Stimulated activated CD8-positive, alpha-beta memory T cell treated with anti-CD3 and anti-CD28 coated beads, Interleukin-7, amount 100 ng/mL, for 4 hours (primary cell): ENCODE measurements around the gene TOR2A.

Source experiments
- DNase-seq, 2 donors: peaks; one replicate each; pipeline ENCODE4 v3.0.0-alpha.2; 2020; ENCODE audit warnings: low read depth in 2 of 2

The TOR2A gene

DNA sequence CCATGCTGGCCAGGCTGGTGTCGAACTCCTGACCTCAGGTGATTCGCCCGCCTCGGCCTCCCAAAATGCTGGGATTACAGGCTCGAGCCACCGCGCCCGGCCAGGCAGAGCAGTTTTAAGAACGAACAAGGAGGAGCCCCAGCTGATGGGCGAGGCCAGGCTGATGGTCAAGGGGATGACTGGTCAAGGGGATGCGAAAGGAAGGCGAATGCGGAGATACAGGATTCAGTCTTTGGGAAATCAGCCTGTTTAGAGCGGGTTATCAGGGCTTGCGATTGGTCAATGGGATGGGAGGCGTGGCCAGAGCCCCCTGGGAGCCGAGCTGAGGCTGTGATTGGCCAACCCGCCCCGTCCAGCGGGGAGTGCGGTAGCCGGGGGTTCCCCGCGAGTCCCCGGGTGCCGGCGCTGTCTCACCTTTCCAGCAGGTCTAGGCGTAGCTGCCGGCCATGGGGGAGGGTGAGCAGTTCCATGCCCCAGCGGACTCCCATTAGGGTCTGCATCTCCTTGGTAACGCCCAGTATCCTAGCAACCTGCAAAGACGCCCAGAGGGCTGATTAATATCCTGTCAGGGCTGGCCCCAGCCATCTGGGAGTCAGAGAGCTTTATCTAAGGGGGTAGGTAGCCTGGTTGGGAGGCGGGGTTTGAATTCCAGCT, 7.5 kb upstream of the TOR2A start:
- no peak for DNase-seq

DNA sequence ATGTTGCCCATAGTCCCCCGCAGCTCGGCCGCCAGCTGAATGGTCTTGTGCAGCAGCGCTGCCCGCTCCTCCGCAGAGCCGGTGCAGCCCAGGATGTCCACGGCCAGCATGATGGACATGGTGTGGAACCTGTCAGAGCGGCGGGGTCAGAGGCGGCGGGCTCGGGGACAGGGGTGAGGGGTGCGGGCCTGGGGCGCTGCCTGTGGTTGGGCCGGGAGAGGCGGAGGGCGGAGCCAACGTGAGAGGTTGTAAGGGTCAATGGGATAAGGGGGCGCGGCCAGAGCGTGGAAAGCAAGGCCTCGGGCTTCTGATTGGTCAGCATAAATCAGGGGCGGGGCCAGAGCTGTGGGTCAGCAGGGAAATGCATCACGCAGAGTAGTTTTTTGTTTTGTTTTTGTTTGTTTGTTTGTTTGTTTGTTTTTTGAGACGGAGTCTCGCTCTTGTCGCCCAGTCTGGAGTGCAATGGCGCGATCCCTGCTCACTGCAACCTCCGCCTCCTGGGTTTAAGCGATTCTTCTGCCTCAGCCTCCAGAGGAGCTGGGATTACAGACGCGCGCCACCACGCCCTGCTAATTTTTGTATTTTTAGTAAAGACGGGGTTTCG, 6.8 kb upstream of the TOR2A start:
- no peak for DNase-seq

DNA sequence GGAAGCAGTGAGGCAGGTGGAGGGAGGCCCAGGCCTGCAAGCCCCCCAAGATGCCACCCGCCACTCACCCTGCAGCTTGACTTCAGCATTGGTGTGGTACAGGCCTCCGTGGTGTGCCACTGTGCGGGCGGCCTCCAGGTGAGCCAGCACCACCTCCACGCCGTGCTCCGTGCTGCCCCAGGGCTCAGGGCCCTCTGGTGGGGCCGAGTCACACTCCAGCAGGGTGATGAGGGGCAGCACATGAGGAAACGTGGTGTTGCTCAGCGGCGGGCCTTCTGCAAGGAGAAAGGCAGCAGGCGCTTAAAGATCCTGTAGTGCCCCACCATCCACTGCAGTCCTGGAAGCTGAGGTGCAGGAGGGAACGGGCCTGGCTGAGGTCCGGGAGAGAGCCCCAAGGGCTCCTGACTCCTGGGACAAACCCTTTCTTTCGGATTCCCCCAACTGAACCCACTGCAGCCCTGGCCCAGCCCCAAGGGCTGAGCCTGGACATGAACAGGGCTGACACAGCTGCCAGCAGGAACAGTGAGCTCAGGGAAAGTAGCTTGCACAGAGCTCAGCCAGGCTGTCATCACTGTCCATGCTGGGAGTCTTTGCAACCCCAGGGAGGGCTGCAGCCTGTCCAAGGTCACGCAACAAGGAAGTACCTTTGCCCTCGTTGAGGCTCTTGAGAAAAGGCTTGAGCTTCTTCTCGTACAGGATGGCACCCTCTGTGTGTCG, 4.7 kb upstream of the TOR2A start:
- DNase-seq, result no peak

DNA sequence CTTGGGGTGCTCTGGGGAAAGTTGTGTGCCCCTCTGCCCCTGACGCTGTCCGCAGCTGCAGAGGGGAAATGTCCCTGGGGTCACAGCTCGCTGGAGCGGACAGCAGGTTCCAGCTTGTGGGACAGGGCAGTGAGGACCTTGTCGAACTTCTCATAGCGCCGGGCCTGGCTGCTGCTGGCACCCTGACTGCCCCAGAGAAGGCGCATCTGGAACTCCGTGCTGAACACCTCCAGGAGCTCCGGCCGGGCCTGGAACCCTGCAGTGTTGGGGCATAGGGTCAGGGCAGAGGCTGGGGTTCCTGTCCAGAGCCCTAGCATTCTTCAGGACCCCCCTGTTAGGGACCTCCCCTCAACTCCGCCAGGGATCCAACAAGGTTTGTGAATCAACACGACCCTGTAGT, 3.6 kb upstream of the TOR2A start:
- no peak for DNase-seq

DNA sequence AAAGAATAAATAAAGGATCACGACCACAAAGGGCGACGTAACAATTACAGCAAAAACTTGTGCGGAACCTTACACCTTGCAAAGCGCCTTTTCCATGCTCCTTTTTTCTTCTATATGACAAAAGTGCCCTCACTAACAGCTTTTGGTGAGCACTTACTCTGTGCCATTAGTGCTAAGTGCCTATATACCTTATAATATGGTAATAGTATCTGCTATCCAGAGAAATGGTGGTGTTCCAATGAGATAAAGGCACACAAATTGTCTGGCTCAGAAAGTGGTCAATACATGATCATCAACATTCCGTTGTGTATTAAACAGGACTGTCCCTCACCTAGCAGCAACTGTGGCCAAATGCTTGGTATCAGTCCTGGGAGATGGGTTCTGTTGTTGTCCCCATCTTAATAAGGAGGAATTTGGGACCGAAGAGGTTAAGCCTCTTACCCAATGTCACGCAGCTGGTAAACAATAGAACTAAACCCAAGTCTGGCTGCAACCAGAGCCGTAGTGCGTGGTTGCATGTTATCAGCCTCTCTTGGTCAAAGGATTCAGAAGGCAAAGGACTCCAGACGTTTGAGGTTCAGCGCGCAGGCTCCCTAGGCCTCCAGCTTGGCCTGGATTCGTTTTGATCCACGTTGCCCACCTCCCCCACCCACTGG, 564 bp upstream of the TOR2A start:
- DNase-seq, result no peak

DNA sequence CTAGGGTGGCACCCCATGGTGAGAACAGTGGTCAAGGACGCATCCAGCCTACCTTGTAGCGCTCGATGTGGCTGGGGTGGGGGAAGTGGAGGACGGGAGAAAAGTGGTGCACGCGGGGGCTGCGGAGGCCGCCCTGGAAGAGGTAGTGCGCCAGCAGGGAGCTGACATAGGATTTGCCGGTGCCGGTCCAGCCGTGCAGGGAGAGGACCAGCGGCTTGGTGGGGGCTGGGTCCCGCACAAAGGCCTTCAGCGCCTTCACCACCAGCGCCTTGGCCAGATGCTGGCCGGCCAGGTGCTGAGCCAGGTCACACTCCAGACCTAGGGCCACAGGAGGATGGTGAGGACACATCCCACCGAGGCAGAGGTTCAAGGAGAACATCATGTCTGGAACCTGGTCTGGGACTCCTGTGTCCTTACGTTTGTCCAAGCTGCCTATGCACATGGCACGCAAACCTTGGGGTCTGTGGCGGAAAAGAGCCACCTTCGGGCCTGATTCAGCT, 797 bp downstream of the TOR2A start:
- DNase-seq, result no peak

DNA sequence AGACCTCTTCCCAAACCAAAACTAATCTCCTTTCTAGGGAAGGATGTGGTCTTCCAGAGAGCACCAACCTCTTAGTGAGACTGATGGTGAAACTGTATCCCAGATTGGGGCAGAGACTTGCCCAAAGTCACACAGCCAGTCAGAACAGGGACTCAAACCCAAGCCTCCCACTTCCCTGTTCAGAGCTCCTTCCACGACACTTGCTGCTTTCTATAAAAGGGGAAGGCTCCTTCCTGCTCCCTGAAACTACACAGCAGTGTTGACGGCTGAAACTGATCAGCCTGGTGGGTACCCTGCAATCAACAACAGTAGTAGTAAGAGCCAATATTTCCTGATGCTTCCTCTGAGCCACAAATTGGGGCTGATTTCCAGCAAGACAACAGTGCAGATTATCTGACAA, 1.5 kb downstream of the TOR2A start:
- DNase-seq, result no peak

DNA sequence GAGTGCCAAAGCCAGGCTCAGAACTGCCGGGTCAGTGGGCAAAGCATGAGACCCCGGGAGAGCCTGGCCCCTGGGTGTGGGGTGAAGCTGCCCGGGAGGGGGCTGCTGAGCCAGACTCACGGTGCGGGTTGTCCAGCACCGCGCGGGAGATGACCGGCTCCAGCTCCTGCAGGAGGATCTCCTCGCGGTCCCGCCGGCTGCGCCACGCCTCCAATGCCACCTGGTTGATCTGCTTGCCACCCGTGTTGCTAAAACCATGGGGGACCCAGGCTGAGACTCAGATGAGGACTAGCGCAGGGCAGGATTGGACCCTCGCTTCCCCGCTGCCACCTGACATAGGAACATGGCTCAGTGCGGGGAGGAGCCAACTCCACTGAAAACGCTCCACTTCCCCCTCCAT, 2.6 kb downstream of the TOR2A start:
- DNase-seq, result no peak

DNA sequence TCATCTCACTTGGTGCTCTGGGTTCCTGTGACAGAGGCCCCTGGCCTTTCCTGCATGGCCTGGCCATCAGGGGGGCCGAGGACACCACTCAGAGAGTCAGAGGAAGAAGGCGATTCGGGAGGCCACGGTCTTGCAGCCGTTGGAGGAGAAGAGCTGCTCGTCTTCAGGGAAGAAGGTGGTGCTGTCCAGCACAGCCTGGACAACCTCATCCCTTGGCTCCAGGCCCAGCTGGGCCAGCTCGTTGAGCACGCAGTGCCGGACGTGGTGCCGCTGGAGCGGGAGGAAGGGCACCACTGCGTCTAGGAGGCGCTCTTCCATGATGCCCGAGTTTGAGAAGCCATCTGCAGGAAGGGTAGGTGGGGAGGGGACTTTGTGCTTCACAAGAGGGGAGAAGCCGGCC, 3.2 kb downstream of the TOR2A start:
- DNase-seq, result no peak

DNA sequence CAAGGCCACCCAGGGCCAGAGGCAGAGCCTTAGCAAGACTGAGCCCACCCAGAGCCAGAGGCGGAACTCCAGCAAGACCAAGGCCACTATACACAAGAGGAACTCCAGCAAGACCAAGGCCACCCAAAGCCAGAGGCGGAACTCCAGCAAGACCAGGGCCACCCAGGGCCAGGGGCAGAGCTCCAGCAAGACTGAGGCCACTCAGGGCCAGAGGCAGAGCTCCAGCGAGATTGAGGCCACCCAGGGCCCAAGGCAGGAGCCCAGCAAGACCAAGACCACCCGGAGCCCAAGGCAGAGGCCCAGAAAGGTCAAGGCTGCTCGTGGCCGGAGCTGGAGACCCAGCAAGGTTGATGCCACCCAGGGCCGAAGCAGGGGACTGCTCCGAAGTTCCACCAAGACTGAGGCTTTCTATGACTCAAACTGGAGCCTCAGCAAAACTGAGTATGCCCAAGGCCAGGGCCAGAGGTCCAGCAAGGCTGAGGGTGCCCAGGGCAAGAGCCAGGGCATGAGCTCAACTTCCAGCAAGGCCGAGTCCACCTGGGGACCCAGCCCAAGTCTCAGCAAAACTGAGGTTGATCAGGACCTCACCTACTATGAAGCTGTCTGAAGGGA, 4.2 kb downstream of the TOR2A start:
- DNase-seq, result no peak

DNA sequence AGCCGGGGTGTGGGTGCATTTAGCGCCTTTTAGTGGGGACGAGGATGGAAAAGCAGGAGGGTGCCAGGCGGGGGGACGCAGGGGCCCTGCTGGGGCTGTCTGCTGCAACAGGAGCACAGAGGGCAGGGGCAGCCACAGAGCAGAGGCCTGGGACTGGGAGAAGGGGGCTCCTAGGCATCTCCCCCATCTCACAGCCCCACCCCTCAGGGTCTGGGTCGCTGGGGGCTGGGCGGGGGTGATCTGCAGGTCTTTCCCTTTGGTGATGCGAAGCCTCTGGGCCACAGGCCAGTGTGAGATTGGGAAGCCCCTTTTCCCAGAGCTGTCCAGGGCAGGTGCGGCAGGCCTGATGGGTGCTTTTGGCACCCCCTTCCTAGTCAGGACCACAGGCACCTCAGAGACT, 4.8 kb downstream of the TOR2A start:
- DNase-seq, result no peak

DNA sequence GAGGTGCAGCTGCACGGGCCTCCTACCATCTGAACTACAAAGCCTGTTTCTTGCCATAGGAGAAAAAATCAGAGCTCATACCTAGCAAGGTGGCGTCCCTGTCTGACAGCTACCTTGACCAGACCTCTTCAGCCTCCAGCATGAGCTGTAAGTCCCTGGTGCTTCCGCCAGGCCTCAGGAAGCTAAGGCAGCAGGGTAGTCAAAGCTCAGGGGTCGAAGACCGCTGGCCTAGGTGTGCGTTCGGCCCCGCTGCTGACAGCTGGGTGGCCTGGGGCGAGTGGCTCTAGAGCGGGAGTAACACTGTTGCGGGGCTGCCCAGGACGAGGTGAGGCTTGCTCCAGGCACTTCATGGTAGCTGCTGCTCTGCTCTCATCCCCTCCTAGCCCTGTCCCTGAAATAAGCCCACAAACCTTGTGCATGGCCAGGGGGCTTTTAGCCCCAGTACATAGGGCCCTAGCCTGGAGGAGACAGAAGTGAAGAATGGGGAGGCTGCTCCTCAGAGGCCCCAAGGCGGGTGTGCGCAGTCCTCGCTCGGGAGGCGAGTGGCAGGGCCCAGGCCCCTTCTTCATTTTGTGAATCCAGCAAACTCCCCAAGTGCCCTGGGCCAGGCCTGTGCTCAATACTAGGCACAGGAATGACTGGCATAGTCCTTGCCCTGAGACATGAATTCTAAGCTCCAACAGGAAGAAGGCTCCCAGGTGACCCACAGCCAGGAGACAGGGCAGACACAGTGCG, 5.4 kb downstream of the TOR2A start:
- no peak for DNase-seq

DNA sequence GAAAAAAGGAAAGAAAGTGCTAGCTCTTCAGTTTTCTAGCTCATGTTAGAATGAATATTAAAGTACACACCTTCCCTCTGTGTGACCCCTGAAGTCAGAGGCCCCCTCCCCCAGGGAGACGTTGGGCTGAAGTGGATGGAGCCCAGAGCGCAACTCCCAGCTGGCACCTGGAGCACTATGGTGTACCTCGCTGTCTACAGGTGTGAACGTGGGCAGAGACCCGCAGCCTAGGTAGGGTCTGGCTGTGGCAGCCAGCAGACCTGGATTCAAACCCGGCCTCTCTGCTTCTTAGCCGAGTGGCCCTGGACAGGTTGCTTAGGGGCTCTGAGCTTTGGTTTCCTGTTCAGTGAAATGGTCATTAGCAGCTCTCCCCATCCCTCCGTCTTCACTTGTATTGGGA, 6.3 kb downstream of the TOR2A start:
- DNase-seq, result no peak

DNA sequence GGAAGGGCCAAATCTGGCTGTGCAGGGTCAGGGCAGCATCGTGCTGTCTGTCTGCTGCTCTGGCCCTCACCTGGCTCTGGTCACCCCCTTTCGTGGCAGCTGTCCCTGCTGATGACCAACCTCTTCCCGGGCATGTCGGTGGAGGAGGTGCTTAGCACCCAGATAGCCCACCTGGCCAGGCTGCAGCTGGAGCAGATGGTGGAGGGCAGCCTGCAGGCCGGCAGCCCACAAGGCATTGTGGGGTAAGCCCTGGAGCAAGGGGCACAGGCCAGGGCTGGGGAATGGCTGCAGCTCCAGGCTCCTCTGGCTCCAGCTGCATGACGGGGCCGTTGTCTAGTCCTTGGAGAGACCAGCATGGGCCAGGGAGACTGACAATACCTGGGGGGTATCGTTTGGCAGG, 8.2 kb downstream of the TOR2A start:
- no peak for DNase-seq

DNA sequence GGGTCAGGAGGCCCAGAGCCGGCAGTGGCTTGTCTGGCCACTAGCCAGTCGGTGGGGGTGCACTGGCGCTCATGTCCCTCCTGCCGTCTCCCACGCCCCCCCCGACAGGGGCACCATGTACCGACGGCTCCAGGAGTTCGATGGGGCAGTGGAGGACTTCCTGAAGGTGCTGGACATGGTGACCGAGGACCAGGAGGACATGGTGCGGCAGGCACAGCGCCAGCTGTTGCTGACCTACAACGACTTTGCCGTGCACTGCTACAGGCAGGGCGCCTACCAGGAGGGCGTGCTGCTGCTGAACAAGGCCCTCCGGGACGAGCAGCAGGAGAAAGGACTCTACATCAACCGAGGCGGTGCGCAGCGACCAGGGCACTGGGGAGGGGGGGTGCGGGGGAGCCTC, 11.1 kb downstream of the TOR2A start:
- DNase-seq, result no peak

DNA sequence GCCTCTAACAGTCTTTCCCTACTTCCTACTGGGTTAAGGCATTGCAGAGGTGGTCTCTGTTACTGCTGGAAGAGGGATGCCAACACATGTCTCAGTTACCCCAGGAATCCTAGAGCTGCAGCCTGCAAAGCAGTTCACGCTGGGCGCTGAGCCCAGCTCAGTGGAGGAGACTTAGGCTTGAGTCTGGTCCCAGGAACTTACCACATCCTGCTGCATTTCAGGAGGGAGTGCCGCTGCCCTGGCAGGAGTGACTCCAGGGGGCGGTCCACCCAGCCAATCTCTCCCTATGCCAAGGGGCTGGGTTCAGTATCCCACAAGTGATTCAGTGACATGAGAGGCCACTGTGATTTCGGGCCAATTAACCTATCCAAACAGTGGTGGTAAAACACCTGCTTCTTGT, 11.7 kb downstream of the TOR2A start:
- no peak for DNase-seq

DNA sequence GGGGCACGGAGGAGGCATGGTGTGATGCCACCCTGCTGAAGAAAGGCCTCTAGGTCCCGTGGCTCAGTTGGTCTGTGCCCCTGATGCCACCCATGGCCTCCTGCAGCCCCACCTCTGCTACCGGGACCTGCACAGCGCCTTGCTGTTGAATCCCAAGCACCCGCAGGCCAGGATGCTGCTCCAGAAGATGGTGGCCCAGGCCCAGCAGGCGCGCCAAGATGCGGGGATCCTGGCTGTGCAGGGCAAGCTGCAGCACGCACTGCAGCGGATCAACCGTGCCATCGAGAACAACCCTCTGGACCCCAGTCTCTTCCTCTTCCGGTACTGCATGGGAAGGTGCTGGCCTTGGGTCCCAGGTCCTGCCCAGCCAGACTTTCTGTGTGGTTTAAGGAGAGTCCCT, 12.1 kb downstream of the TOR2A start:
- no peak for DNase-seq

DNA sequence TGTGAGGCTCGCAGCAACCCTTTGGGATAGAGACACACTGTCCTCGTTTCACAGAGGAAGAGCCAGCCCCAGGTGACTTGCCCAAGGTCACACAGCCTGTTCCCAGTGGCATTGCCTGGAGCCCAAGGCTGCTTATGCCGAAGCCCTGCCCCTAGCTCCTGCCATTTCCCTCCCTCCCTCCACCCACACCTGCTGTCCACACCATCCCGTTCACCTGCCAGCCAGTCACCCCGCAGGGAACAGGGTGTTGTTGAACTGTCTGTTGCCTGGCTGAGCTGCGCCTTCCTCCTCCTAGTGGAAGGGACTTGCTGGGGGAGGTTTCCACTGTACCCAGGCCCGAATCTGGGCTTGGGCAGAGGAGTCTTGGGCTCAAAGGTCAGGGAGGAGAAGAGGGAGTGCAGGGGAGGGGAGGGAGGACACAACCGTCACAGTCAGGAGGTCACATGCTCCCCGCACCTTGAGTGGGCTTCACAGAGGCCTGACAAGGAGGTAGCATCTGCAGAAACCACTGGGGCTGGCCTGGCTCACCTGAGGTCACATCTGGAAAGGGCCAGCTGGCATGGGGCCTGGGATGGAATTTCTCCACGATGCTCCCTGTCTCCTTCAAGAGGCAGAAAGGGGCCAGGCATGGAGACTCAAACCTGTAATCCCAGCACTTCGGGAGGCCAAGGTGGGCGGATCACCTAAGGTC, 12.9 kb downstream of the TOR2A start:
- DNase-seq, result no peak

DNA sequence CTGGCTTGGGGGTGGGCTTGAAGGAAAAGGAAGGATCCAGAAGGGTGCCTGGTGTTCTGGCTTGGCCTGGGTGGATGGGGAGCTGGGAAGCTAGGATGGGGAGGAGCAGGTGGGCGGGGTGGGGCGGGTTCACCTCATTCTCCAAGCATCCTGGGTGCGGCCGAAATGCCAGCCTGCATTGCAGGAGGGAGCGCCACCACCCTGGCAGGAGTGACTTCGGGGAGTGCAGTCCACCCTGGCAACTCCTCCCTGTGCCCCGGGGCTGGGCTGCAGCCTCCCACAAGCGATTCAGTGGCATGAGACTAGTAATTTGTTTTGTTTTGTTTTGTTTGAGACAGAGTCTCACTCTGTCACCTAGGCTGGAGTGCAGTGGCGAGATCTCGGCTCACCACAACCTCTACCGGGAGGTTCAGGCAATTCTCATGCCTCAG, 13.7 kb downstream of the TOR2A start:
- DNase-seq, result no peak

DNA sequence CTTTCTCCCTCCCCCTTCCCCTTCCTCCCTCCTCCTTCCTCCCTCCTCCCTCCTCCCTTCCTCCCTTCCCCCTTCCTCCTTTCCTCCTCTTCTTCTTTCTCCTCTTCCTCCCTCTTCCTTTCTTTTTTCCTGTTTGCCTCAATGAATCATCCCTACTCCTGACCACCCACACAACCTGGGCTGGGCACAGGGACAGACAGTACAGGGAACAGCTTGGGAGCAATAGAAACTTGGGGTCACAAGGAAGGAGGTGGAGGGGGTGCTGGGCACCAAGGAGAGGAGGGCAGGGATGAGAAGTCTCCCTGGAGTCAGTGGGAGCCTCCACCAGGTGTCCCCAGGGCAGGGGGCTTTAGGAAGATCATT, 14.2 kb downstream of the TOR2A start:
- no peak for DNase-seq
